ENCODE measurements around the gene ADD3.
"Not testable (repeated sequence)": the region's sequence is repeated elsewhere in the genome, so short reads cannot be mapped to it uniquely, and the experiment has no call there.

Gene ADD3

GRCh38 chr10:110093722-110094121 lies 85.9 kb downstream of the ADD3 start:
- DNase-seq (ENCODE audit: low read depth): no peak
- Histone ChIP-seq H3K9me3 (ENCODE audit: control insufficient read depth, low read length) (no peaks in the 10 kb centered on the region), H3K27me3 (replicated peaks; ENCODE audit: control insufficient read depth, insufficient read depth, low read length) (no peaks in the 10 kb centered on the region), H3K9ac (ENCODE audit: low read length) (no peak overlapping the region), H3K4me1 (ENCODE audit: control insufficient read depth, insufficient read depth, low read length) (peaks cover 39% of the 10 kb centered on the region), H3K4me3 (ENCODE audit: low read length) (no peak overlapping the region), H3K36me3 (ENCODE audit: control insufficient read depth, insufficient read depth, low read length, severe bottlenecking) (peaks cover 8% of the 10 kb centered on the region)

- no peak for DNase-seq (ENCODE audit: low read depth)
- no peaks in the 10 kb centered on the region for H3K9me3 ChIP-seq (ENCODE audit: control insufficient read depth, low read length)
- H3K9ac ChIP-seq (ENCODE audit: low read length): no peak overlapping the region
- H3K36me3 ChIP-seq (ENCODE audit: control insufficient read depth, insufficient read depth, low read length, severe bottlenecking): peaks cover 8% of the 10 kb centered on the region
- H3K4me3 ChIP-seq (ENCODE audit: low read length): no peak overlapping the region
- no peaks in the 10 kb centered on the region for H3K27me3 ChIP-seq (replicated peaks; ENCODE audit: control insufficient read depth, insufficient read depth, low read length)
- H3K4me1 ChIP-seq (ENCODE audit: control insufficient read depth, insufficient read depth, low read length): peaks cover 30% of the 10 kb centered on the region
These were observed 87.0 kb downstream of the ADD3 start for GRCh38 chr10:110094786-110095185.

GRCh38 chr10:110101464-110102144 lies 93.8 kb downstream of the ADD3 start:
- H3K9ac ChIP-seq (ENCODE audit: low read length): no peak overlapping the region
- no peaks in the 10 kb centered on the region for H3K9me3 ChIP-seq (ENCODE audit: control insufficient read depth, low read length)
- DNase-seq (ENCODE audit: low read depth): no peak
- peaks cover 24% of the 10 kb centered on the region for H3K4me1 ChIP-seq (ENCODE audit: control insufficient read depth, insufficient read depth, low read length)
- H3K36me3 ChIP-seq (ENCODE audit: control insufficient read depth, insufficient read depth, low read length, severe bottlenecking): peaks cover 26% of the 10 kb centered on the region
- H3K27me3 ChIP-seq (replicated peaks; ENCODE audit: control insufficient read depth, insufficient read depth, low read length): no peaks in the 10 kb centered on the region
- H3K4me3 ChIP-seq (ENCODE audit: low read length): no peak overlapping the region

GRCh38 chr10:110103921-110104461 lies 96.2 kb downstream of the ADD3 start:
- Histone ChIP-seq H3K27me3 (replicated peaks; ENCODE audit: control insufficient read depth, insufficient read depth, low read length) (no peaks in the 10 kb centered on the region), H3K4me3 (ENCODE audit: low read length) (no peak overlapping the region), H3K4me1 (ENCODE audit: control insufficient read depth, insufficient read depth, low read length) (peaks cover 20% of the 10 kb centered on the region), H3K9me3 (ENCODE audit: control insufficient read depth, low read length) (no peaks in the 10 kb centered on the region), H3K36me3 (ENCODE audit: control insufficient read depth, insufficient read depth, low read length, severe bottlenecking) (peaks cover 35% of the 10 kb centered on the region), H3K9ac (ENCODE audit: low read length) (no peak overlapping the region)
- no peak for DNase-seq (ENCODE audit: low read depth)

GRCh38 chr10:110105873-110106272 lies 98.1 kb downstream of the ADD3 start:
- H3K9ac ChIP-seq (ENCODE audit: low read length): no peak overlapping the region
- no peak for DNase-seq (ENCODE audit: low read depth)
- peaks cover 40% of the 10 kb centered on the region for H3K36me3 ChIP-seq (ENCODE audit: control insufficient read depth, insufficient read depth, low read length, severe bottlenecking)
- peaks cover 20% of the 10 kb centered on the region for H3K4me1 ChIP-seq (ENCODE audit: control insufficient read depth, insufficient read depth, low read length)
- no peaks in the 10 kb centered on the region for H3K27me3 ChIP-seq (replicated peaks; ENCODE audit: control insufficient read depth, insufficient read depth, low read length)
- no peaks in the 10 kb centered on the region for H3K9me3 ChIP-seq (ENCODE audit: control insufficient read depth, low read length)
- H3K4me3 ChIP-seq (ENCODE audit: low read length): no peak overlapping the region

- no peak for DNase-seq (ENCODE audit: low read depth)
- H3K36me3 ChIP-seq (ENCODE audit: control insufficient read depth, insufficient read depth, low read length, severe bottlenecking): peaks cover 38% of the 10 kb centered on the region
- H3K4me1 ChIP-seq (ENCODE audit: control insufficient read depth, insufficient read depth, low read length): peaks cover 10% of the 10 kb centered on the region
- H3K4me3 ChIP-seq (ENCODE audit: low read length): no peak overlapping the region
- H3K27me3 ChIP-seq (replicated peaks; ENCODE audit: control insufficient read depth, insufficient read depth, low read length): no peaks in the 10 kb centered on the region
- no peaks in the 10 kb centered on the region for H3K9me3 ChIP-seq (ENCODE audit: control insufficient read depth, low read length)
- no peak overlapping the region for H3K9ac ChIP-seq (ENCODE audit: low read length)
These were observed 99.6 kb downstream of the ADD3 start for GRCh38 chr10:110107430-110107829.

GRCh38 chr10:110107887-110108286 lies 100.1 kb downstream of the ADD3 start:
- H3K36me3 ChIP-seq (ENCODE audit: control insufficient read depth, insufficient read depth, low read length, severe bottlenecking): peaks cover 41% of the 10 kb centered on the region
- no peak for DNase-seq (ENCODE audit: low read depth)

GRCh38 chr10:110109511-110109910 lies 101.7 kb downstream of the ADD3 start:
- Histone ChIP-seq H3K36me3 (ENCODE audit: control insufficient read depth, insufficient read depth, low read length, severe bottlenecking) (peaks cover 44% of the 10 kb centered on the region), H3K4me3 (ENCODE audit: low read length) (no peak overlapping the region), H3K27me3 (replicated peaks; ENCODE audit: control insufficient read depth, insufficient read depth, low read length) (no peaks in the 10 kb centered on the region), H3K9me3 (ENCODE audit: control insufficient read depth, low read length) (no peaks in the 10 kb centered on the region), H3K4me1 (ENCODE audit: control insufficient read depth, insufficient read depth, low read length) (peaks cover 3% of the 10 kb centered on the region), H3K9ac (ENCODE audit: low read length) (no peak overlapping the region)
- DNase-seq (ENCODE audit: low read depth): no peak

More at GRCh38 chr10:110107887-110108286, 100.1 kb downstream of the ADD3 start:
- peaks cover 10% of the 10 kb centered on the region for H3K4me1 ChIP-seq (ENCODE audit: control insufficient read depth, insufficient read depth, low read length)
- H3K9ac ChIP-seq (ENCODE audit: low read length): no peak overlapping the region
- no peaks in the 10 kb centered on the region for H3K27me3 ChIP-seq (replicated peaks; ENCODE audit: control insufficient read depth, insufficient read depth, low read length)
- H3K9me3 ChIP-seq (ENCODE audit: control insufficient read depth, low read length): no peaks in the 10 kb centered on the region
- no peak overlapping the region for H3K4me3 ChIP-seq (ENCODE audit: low read length)

GRCh38 chr10:110110338-110110737 lies 102.6 kb downstream of the ADD3 start:
- H3K9me3 ChIP-seq (ENCODE audit: control insufficient read depth, low read length): no peaks in the 10 kb centered on the region
- no peak overlapping the region for H3K4me3 ChIP-seq (ENCODE audit: low read length)
- H3K9ac ChIP-seq (ENCODE audit: low read length): no peak overlapping the region
- DNase-seq (ENCODE audit: low read depth): no peak
- no peaks in the 10 kb centered on the region for H3K27me3 ChIP-seq (replicated peaks; ENCODE audit: control insufficient read depth, insufficient read depth, low read length)
- peaks cover 7% of the 10 kb centered on the region for H3K4me1 ChIP-seq (ENCODE audit: control insufficient read depth, insufficient read depth, low read length)
- peaks cover 48% of the 10 kb centered on the region for H3K36me3 ChIP-seq (ENCODE audit: control insufficient read depth, insufficient read depth, low read length, severe bottlenecking)

- Histone ChIP-seq H3K4me1 (ENCODE audit: control insufficient read depth, insufficient read depth, low read length) (peaks cover 8% of the 10 kb centered on the region), H3K27me3 (replicated peaks; ENCODE audit: control insufficient read depth, insufficient read depth, low read length) (no peaks in the 10 kb centered on the region), H3K36me3 (ENCODE audit: control insufficient read depth, insufficient read depth, low read length, severe bottlenecking) (peaks cover 76% of the 10 kb centered on the region), H3K9me3 (ENCODE audit: control insufficient read depth, low read length) (no peaks in the 10 kb centered on the region), H3K4me3 (ENCODE audit: low read length) (no peak overlapping the region), H3K9ac (ENCODE audit: low read length) (no peak overlapping the region)
- no peak for DNase-seq (ENCODE audit: low read depth)
These were observed 106.0 kb downstream of the ADD3 start for GRCh38 chr10:110113670-110114337.

GRCh38 chr10:110114668-110115067 lies 106.9 kb downstream of the ADD3 start:
- H3K4me1 ChIP-seq (ENCODE audit: control insufficient read depth, insufficient read depth, low read length); H3K9ac ChIP-seq (ENCODE audit: low read length); H3K9me3 ChIP-seq (ENCODE audit: control insufficient read depth, low read length); H3K4me3 ChIP-seq (ENCODE audit: low read length); H3K27me3 ChIP-seq (replicated peaks; ENCODE audit: control insufficient read depth, insufficient read depth, low read length); DNase-seq (ENCODE audit: low read depth): not testable (repeated sequence)
- H3K36me3 ChIP-seq (ENCODE audit: control insufficient read depth, insufficient read depth, low read length, severe bottlenecking): peaks cover 82% of the 10 kb centered on the region

All from adipocyte (in vitro differentiated cells).